NCI-H1417 (cell line): Measurements from ENCODE around the gene SLC25A20.
"Not testable (repeated sequence)": the region's sequence is repeated elsewhere in the genome, so short reads cannot be mapped to it uniquely, and the experiment has no call there.

Experiments used
- DNase-seq, 3 experiments: peaks; one replicate each; lab custom pipeline; 2025; lab: John Stamatoyannopoulos, UW

SLC25A20 gene

GRCh38 chr3:48845170-48845569, 53.5 kb downstream of the SLC25A20 start:
- no peak for DNase-seq

DNA sequence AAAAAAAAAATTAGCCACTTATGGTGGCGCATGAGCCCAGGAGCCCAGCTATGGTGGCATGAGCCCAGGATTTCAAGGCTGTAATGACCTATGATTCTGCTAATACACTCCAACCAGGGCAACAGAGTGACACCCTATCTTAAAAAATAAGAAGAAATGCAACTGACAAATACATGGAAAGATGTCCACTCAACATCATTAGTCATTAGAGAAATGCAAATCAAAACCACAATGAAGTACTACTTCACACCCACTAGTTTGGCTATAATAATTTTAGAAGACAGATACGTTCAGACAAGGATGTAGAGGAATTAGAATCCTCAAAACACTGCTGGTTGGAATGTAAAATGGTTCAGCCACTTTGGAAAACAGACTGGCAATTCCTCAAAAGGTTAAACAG, 61.5 kb downstream of the SLC25A20 start:
- no peak for DNase-seq

- no peak for DNase-seq
These were observed 62.9 kb downstream of the SLC25A20 start for GRCh38 chr3:48835650-48836366.

GRCh38 chr3:48832684-48833083, 66.0 kb downstream of the SLC25A20 start:
- no peak for DNase-seq

- DNase-seq = no peak
These were observed 68.0 kb downstream of the SLC25A20 start for GRCh38 chr3:48830715-48831114.

DNA sequence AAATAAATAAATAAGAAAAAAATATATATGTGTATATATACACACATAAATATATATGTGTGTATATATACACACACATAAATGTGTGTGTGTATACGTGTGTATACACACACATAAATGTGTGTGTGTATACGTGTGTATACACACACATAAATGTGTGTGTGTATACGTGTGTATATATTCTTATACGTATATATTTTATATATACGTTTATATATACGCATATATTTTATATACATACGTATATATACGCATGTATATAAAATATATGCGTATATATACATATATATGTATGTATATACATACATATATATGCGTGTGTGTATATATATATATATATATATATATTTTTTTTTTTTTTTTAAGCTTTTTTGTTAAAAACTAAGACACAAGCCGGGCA, 69.2 kb downstream of the SLC25A20 start:
- DNase-seq = not testable (repeated sequence)

- not testable (repeated sequence) for DNase-seq
These were observed 70.8 kb downstream of the SLC25A20 start for GRCh38 chr3:48827874-48828273.

DNA sequence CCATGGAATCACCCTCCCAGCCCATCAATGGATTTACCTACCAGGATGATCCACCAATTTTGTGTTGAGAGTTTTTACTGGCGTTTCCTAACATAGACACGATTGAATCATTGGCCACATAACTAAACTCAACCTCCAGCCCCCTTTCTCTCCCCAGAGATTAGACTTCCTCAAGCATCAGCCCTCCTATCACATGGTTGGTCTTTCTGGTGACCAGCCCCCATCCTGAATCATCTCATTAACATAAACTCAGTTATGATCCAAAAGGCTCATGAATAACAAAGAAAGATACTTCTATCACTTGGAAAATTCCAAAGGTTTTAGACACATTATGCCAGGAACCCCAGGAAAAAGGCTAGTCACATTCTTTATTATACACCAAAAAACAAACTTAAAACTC, 72.2 kb downstream of the SLC25A20 start:
- DNase-seq = no peak

DNA sequence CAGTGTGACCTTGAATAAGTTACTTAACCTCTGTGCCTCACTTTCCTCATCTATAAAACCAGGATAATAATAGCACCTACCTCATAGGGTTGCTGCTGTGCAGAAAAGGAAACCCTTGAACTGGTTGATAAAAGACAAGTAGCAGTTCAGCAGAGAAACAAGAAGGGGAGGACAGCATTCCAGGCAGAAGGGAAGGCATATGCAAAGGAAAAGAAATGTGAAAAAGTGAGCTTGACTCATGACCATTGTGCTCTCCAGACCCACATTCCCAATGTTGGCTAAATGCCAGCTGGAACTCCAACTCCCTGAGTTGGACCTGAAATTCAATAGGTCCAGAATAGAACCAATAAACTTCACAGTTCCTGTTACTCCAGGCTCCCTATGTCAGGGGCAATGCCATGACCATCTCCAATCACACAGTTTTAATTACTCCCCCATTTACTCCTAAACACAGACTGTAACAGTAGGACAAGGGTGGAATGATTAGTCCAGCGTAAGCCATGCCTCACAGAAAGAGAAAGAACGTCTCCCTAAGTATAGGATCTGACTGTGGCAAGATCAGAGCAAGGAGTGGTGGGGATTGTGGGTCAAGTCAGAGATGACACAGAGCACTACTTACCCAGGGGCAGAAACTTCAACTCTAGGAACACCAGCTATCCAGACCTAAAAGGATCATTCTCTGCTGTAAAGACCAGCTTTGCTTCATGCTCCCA, 77.9 kb downstream of the SLC25A20 start:
- DNase-seq = no peak

DNA sequence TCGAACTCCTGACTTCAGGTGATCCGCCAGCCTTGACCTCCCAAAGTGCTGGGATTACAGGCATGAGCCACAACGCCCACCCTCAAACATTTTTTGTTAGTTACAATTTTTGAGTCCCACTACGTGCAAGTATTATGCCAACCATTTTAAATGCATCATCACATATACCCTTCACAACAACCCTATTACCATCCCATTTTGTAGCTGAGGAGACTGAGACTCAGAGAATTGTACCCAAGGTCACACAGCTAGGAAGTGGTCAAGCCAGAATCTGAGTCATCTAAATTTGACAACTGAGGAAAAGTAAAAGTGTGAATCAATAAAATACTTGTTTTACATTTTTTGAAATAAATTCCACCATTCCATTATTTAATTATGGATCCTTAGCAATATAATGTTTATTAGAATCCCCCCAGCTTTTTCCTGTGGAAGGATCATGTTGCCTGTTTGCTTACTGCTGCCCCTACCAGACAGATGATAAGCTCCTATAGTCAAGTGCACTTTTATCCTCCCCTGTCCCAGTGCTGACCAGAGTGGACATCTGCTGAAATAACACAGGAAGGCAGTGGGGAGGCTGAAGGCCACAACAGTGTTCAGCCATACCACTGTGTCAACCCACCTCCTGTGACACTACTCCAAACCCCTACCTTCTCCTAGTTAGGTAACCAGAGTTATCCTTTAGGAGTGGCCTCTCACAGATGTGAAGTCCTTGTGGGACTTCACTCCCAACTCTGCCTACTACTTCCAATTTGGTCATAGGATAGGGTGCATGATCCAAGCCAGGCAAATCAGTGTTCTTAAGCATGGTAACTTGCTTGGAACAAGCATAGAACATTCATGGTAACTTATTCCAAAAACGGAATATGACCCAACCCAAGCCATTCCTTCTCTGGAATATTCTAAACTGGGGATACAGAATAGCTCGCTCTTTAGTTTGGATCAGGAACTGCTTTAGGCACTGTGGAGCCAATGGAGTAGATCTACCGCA, 79.2 kb downstream of the SLC25A20 start:
- no peak for DNase-seq

DNA sequence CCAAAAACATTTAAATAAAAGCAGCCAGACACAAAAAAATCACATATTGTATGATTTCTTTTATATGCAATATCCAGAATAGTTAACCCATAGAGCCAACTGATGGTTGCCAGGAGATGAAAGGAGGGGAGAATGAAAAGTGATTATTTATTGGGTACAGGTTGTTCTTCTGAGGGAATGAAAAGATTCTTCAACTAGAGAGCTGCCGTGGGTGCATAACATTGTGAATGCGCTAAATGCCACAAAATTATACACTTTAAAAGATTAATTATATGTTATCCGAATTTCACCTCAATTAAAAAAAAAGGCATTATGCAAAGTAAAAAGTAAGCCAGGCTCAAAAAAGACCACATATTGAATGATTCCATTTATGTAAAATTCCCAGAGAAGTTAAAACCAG, 87.2 kb downstream of the SLC25A20 start:
- DNase-seq = no peak
